ENCODE results near the gene ATG13.

ATG13 gene

DNA sequence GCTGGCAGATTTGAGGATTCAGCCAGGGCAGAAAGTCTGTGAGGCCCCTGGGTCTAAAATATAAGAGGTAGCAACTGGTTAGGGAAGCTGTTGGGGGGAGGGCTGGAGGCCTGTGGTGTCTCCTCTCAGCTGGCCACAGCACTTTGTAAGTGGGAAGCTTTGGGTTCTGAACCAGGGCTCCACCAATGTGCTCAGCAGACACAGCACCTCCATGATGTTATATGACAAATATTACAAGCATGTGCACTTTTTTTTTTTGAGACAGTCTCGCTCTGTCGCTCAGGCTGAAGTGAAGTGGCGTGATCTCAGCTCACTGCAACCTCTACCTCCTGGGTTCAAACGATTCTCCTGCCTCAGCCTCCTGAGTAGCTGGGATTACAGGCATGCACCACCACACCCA, 75.1 kb downstream of the ATG13 start:
- ChIA-PET CTCF (interaction anchor here (0.7 kb wide), 3 partner anchors 14 to 304 kb away, joined by 3 to 4 read pairs (median 3); no protein-coding TSS in a partner anchor), POLR2A (interaction anchor here (0.7 to 1.6 kb wide), 2 partner anchors 8 to 12 kb away, joined by 3 to 9 read pairs; partner anchors contain the start of genes ARHGAP1 and ZNF408)
- H3K27ac ChIP-seq (ENCODE audit: extremely low read depth, low read depth, low read length): no peak overlapping the region
- H3K4me1 ChIP-seq (ENCODE audit: control insufficient read depth, insufficient read depth, low read length): no peaks in the 10 kb centered on the region
- no peak for TF ChIP-seq ZBTB6 (tag by site-specific recombination; IDR thresholded peaks at IDR 0.05)
- TF ChIP-seq ZEB2 (tag by site-specific recombination; IDR thresholded peaks at IDR 0.05): no peak
- TF ChIP-seq ZNF175 (tag by site-specific recombination; IDR thresholded peaks at IDR 0.05): no peak
- TF ChIP-seq PRDM10 (tag by site-specific recombination; IDR thresholded peaks at IDR 0.05): no peak
- TF ChIP-seq ZNF585B (tag by site-specific recombination; IDR thresholded peaks at IDR 0.05): no peak
- TF ChIP-seq ZNF416 (tag by site-specific recombination; IDR thresholded peaks at IDR 0.05): no peak
- no peak for TF ChIP-seq ZNF677 (tag by site-specific recombination; IDR thresholded peaks at IDR 0.05)
- TF ChIP-seq GLIS2 (tag by site-specific recombination; IDR thresholded peaks at IDR 0.05): no peak
- no peak for TF ChIP-seq ZNF768 (tag by site-specific recombination; IDR thresholded peaks at IDR 0.05)
- no peak for TF ChIP-seq ZNF292 (tag by site-specific recombination; IDR thresholded peaks at IDR 0.05; ENCODE audit: borderline replicate concordance, low read depth)
- no peak for TF ChIP-seq ZNF311 (tag by site-specific recombination; IDR thresholded peaks at IDR 0.05; ENCODE audit: borderline replicate concordance)
- TF ChIP-seq AEBP2 (tag by site-specific recombination; IDR thresholded peaks at IDR 0.05; ENCODE audit: borderline replicate concordance): no peak
- no peak for TF ChIP-seq BCL11B (tag by site-specific recombination; IDR thresholded peaks at IDR 0.05; ENCODE audit: low read depth)
- no peak for TF ChIP-seq ZNF433 (tag by site-specific recombination; IDR thresholded peaks at IDR 0.05; ENCODE audit: low read depth)
- TF ChIP-seq MEIS1 (CRISPR knock-in tag; IDR thresholded peaks at IDR 0.05; ENCODE audit: borderline replicate concordance): no peak
- no peak overlapping the region for H3K4me3 ChIP-seq (ENCODE audit: low read depth, low read length)
- H3K36me3 ChIP-seq (ENCODE audit: control insufficient read depth in 2 of 2, insufficient read depth in 1 of 2, low read length in 2 of 2): peaks cover 0 to 58% of the 10 kb centered on the region in 2 experiments; a peak in 1 of 3 replicates
- no peaks in the 10 kb centered on the region for H3K9me3 ChIP-seq (ENCODE audit: control insufficient read depth, insufficient read depth, low read depth, low read length)

- no peaks in the 10 kb centered on the region for H3K9me3 ChIP-seq (ENCODE audit: control insufficient read depth, insufficient read depth, low read depth, low read length)
- no peak overlapping the region for H3K4me3 ChIP-seq (ENCODE audit: low read depth, low read length)
- no peaks in the 10 kb centered on the region for H3K4me1 ChIP-seq (ENCODE audit: control insufficient read depth, insufficient read depth, low read length)
- ChIA-PET CTCF (no interaction called here), POLR2A (interaction anchor here (0.6 to 0.7 kb wide), 3 partner anchors 25 to 69 kb away, joined by 3 to 5 read pairs (median 4); no protein-coding TSS in a partner anchor)
- TF ChIP-seq ZNF664 (tag by site-specific recombination; IDR thresholded peaks at IDR 0.05) (no peak), ZNF23 (tag by site-specific recombination; IDR thresholded peaks at IDR 0.05; ENCODE audit: borderline replicate concordance) (no peak), GLIS1 (tag by site-specific recombination; IDR thresholded peaks at IDR 0.05) (peak; percentile 80), ZNF548 (tag by site-specific recombination; IDR thresholded peaks at IDR 0.05) (no peak), ZFP3 (tag by site-specific recombination; IDR thresholded peaks at IDR 0.05; ENCODE audit: low read depth) (no peak)
- H3K36me3 ChIP-seq (ENCODE audit: control insufficient read depth in 2 of 2, insufficient read depth in 1 of 2, low read length in 2 of 2): peaks cover 0 to 50% of the 10 kb centered on the region in 2 experiments; a peak in 1 of 3 replicates
- no peak overlapping the region for H3K27ac ChIP-seq (ENCODE audit: extremely low read depth, low read depth, low read length)
Observed at GRCh38 chr11:46693597-46694012, 76.3 kb downstream of the ATG13 start.

Measured in HEK293 (cell line).